ENCODE measurements around the gene VPS11. TPM values are rescaled to one million over a fixed set of nuclear protein-coding genes. Genes with fewer than 3 reads are reported as not detected.

Gene VPS11
- total RNA-seq: 10 to 100 TPM; 25.8 to 54.9 (median 37.1) TPM

GRCh38 chr11:119067371-119068222 lies at the start of gene VPS11:
Gene VPS11 (plus strand): TSS chr11:119067818. CDS start chr11:119067824, 6 bp downstream.
- Histone ChIP-seq H3K27ac (peak within 1 kb of the TSS; percentile 57 to 93 (median 85)), H3K36me3 (peaks cover 0 to 34% (median 10%) of the 10 kb centered on the region in 3 donors), H3K4me3 (peak within 1 kb of the TSS; percentile 65 to 76 (median 70)), H3K9me3 (no peaks in the 10 kb centered on the region), H3K4me1 (peaks cover 0 to 55% (median 12%) of the 10 kb centered on the region in 4 donors), H3K27me3 (no peaks in the 10 kb centered on the region)
- peak; percentile 92 to 93 for DNase-seq (ENCODE audit: low spot score in 2 of 2)
- TF ChIP-seq POLR2A (IDR thresholded peaks at IDR 0.05): peak; percentile 47 to 63
- peak; percentile 93 to 95 for TF ChIP-seq EP300 (IDR thresholded peaks at IDR 0.05)
- TF ChIP-seq, protein P1, sequence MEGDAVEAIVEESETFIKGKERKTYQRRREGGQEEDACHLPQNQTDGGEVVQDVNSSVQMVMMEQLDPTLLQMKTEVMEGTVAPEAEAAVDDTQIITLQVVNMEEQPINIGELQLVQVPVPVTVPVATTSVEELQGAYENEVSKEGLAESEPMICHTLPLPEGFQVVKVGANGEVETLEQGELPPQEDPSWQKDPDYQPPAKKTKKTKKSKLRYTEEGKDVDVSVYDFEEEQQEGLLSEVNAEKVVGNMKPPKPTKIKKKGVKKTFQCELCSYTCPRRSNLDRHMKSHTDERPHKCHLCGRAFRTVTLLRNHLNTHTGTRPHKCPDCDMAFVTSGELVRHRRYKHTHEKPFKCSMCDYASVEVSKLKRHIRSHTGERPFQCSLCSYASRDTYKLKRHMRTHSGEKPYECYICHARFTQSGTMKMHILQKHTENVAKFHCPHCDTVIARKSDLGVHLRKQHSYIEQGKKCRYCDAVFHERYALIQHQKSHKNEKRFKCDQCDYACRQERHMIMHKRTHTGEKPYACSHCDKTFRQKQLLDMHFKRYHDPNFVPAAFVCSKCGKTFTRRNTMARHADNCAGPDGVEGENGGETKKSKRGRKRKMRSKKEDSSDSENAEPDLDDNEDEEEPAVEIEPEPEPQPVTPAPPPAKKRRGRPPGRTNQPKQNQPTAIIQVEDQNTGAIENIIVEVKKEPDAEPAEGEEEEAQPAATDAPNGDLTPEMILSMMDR (IDR thresholded peaks at IDR 0.05): peak in 1 of 5 experiments; percentile 45
- 0 to 1% methylated on average over 48 of the region's 49 CpGs for WGBS, 2 donors

DNA sequence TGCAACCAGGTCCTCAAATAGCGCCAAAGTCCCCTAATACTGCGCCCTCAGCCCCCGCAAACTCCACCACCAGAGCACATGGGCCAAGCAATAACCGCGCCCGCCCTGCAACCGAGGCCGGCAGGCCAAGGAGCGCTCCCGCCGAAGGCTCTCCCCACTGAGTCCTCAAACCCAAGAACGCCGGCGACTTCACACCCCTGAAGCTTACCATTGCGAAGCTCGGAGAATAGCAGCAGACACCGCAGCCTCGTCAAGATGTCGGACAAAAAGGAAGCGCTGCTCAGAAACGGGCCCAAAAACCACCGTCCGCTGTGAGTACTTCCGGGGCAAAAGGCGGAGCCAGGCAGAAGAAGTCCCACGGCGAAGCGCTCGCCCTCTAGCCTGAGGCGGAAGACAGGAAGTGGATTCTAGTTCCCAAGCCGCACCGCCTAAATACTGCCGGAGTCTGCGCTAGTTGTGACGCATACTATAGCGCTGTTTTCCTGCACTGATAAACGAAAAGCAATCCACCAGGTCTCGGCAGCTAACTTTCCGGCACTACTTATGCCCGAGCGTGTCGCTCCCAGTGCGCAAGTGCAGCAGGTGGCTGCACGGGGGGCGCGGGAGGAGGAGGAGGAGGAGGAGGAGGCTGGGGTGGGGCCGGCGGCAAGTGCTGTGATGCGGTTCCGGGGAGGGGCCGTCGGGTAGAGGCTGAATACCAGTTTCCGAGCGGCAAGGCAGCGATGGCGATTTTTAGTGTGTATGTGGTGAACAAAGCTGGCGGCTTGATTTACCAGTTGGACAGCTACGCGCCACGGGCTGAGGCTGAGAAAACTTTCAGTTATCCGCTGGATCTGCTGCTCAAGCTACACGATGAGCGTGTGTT lies 49.3 kb upstream of the VPS11 start, which contains the start of the genes RPS25 and TRAPPC4:
RPS25 (minus strand) TSS at position 270 of the 865 bp plus-strand sequence; CDS start at position 211, 59 bp downstream.
TRAPPC4 (plus strand) TSS at position 693 of the 865 bp plus-strand sequence; CDS start at position 723, 30 bp downstream.
- Histone ChIP-seq H3K9me3 (no peaks in the 10 kb centered on the region), H3K4me3 (peak within 1 kb of the TSS; percentile 76 to 100 (median 94)), H3K4me1 (peaks cover 0 to 54% (median 29%) of the 10 kb centered on the region in 4 donors), H3K36me3 (peaks cover 5 to 61% (median 38%) of the 10 kb centered on the region in 3 donors), H3K27me3 (no peaks in the 10 kb centered on the region), H3K27ac (peak within 1 kb of the TSS; percentile 85 to 97 (median 94))
- WGBS, 2 donors: 0% methylated on average over 58 to 62 of the region's 63 CpGs
- TF ChIP-seq, protein P1 (IDR thresholded peaks at IDR 0.05): peak in 2 of 5 experiments; percentile 20 to 49
- peak; percentile 79 to 95 for TF ChIP-seq EP300 (IDR thresholded peaks at IDR 0.05)
- peak; percentile 31 to 64 for TF ChIP-seq POLR2A (IDR thresholded peaks at IDR 0.05)
- DNase-seq (ENCODE audit: low spot score in 2 of 2): peak; percentile 90 to 92

DNA sequence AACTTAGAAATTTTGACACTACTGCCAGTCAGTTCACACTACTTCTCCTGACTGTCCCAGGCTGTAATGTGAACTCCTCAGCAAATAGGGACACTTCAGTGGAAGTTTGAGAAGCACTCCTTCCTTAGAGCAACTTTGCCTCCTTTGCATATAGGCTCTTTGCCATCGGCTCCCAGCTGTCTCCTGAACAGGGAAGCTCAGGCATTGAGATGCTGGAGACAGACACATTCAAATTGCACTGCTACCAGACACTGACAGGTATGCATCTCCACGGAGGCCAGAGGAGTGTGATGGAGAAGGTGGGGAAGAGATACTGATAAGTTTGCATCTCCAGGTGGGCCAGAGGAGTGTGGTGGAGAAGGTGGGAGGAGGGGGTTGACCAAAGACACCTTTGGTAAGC lies 47.6 kb upstream of the VPS11 start:
- WGBS, 2 donors: 40 to 54% methylated on average over 2 of the region's 2 CpGs
- Histone ChIP-seq H3K36me3 (peaks cover 0 to 63% (median 25%) of the 10 kb centered on the region in 3 donors), H3K27ac (peak overlapping the region in 2 of 4 donors; percentile 97), H3K4me1 (peaks cover 0 to 58% (median 32%) of the 10 kb centered on the region in 4 donors), H3K4me3 (peak overlapping the region in 3 of 4 donors; percentile 89 to 100 (median 98)), H3K9me3 (no peaks in the 10 kb centered on the region), H3K27me3 (no peaks in the 10 kb centered on the region)
- no peak for DNase-seq (ENCODE audit: low spot score in 2 of 2)
- TF ChIP-seq POLR2A (IDR thresholded peaks at IDR 0.05) (no peak), EP300 (IDR thresholded peaks at IDR 0.05) (no peak)
- TF ChIP-seq, protein P1 (IDR thresholded peaks at IDR 0.05): no peak

DNA sequence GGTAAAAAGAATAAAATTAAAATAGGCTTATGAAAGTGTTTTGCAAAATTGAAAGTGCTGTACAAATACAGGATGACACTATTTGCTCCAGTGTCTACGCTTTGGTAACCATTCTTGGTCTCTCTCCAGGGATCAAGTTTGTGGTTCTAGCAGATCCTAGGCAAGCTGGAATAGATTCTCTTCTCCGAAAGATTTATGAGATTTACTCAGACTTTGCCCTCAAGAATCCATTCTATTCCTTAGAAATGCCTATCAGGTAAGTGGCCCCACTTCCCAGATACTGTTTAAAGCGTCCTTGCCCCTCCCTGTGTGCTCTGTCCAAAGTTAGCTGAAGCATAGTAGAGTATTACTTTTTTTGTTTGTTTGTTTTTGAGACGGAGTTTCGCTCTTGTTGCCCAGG lies 46.0 kb upstream of the VPS11 start:
- H3K27ac ChIP-seq: no peak overlapping the region
- 85 to 87% methylated on average over 5 of the region's 5 CpGs for WGBS, 2 donors

More for the DNA sequence above, 46.0 kb upstream of the VPS11 start:
- Histone ChIP-seq H3K9me3 (no peaks in the 10 kb centered on the region), H3K4me3 (no peak overlapping the region), H3K27me3 (no peaks in the 10 kb centered on the region), H3K4me1 (peaks cover 0 to 47% (median 25%) of the 10 kb centered on the region in 4 donors), H3K36me3 (peaks cover 0 to 63% (median 9%) of the 10 kb centered on the region in 3 donors)
- no peak for DNase-seq (ENCODE audit: low spot score in 2 of 2)
- TF ChIP-seq, protein P1 (IDR thresholded peaks at IDR 0.05): no peak
